Endothelial cell of umbilical vein (primary cell): Measurements from ENCODE around the gene APOBEC3C. TPM values are rescaled to one million over a fixed set of nuclear protein-coding genes. Genes with fewer than 3 reads are reported as not detected.

Source experiments
- BruUV-seq: library from RNA; stranded (reverse); fragments of 400-500 nt; replicated peaks from 2 replicates; lab custom pipeline; 2021; lab: Mats Ljungman, UMichigan
- CTCF ChIA-PET: fragments of 300-600, 350-600 bp; sonication (Branson Sonifier 250); formaldehyde crosslinking; loops from one replicate; lab custom pipeline; 2021; ENCODE audit warnings: antibody characterized with exemption, inconsistent platforms; lab: Charles Lee
- POLR2A ChIA-PET: fragments of 300-600, 350-600 bp; sonication (Branson Sonifier 250); formaldehyde crosslinking; loops from one replicate; lab custom pipeline; 2021; ENCODE audit warnings: antibody characterized with exemption, inconsistent platforms; lab: Charles Lee
- DNase-seq: peaks from one replicate; pipeline ENCODE4 v3.0.0-alpha.2; 2011; ENCODE audit warnings: low read depth, low spot score
- FAIRE-seq: peaks from 2 replicates; lab custom pipeline; 2011; peaks lifted over from hg19 to GRCh38; lab: Jason Lieb, UNC
- H2AFZ ChIP-seq: 2 replicates; pipeline ENCODE4 v1.6.0; 2012; ENCODE audit warnings: low read depth, low read length, control low read depth, inconsistent platforms
- H3K27ac ChIP-seq: 2 replicates; pipeline ENCODE4 v1.5.1; 2011; ENCODE audit warnings: low read depth, mild to moderate bottlenecking, control low read depth, low read length, moderate library complexity; ENCODE audit not compliant: insufficient read depth
- H3K27me3 ChIP-seq, 2 experiments: 2 replicates each; pipeline versions ENCODE4 v1.6.0 to v1.6.1; 2011; ENCODE audit warnings: low read length in 2 of 2, mixed read lengths in 1 of 2; ENCODE audit not compliant: control insufficient read depth in 2 of 2, insufficient read depth in 2 of 2
- H3K36me3 ChIP-seq, 2 experiments: 2 replicates in 1 of 2; 3 replicates in 1 of 2; pipeline ENCODE4 v1.5.1; 2011; ENCODE audit warnings: low read length in 2 of 2, mild to moderate bottlenecking in 1 of 2, moderate library complexity in 1 of 2; ENCODE audit not compliant: control insufficient read depth in 2 of 2, insufficient read depth in 2 of 2; ENCODE audit errors: extremely low read depth in 1 of 2
- H3K4me1 ChIP-seq: 3 replicates; pipeline ENCODE4 v1.5.1; 2011; ENCODE audit warnings: mild to moderate bottlenecking, low read length; ENCODE audit not compliant: control insufficient read depth, insufficient read depth; ENCODE audit errors: extremely low read depth
- H3K4me2 ChIP-seq: 2 replicates; pipeline ENCODE4 v1.6.1; 2011; ENCODE audit warnings: low read length, control low read depth, mixed read lengths; ENCODE audit not compliant: insufficient read depth
- H3K4me3 ChIP-seq, 3 experiments: fragments of 200-600 bp in 1 of 3; sonication (generic), shearing (Covaris generic) in 1 of 3; replicated peaks in 1 of 3; 2 replicates each; pipeline ENCODE4 v1.5.1; 2011 to 2016; ENCODE audit warnings: control low read depth in 3 of 3, low read length in 3 of 3, mild to moderate bottlenecking in 2 of 3, inconsistent platforms in 1 of 3, low read depth in 1 of 3, moderate library complexity in 1 of 3; ENCODE audit not compliant: insufficient read depth in 1 of 3
- H3K79me2 ChIP-seq: 2 replicates; pipeline ENCODE4 v1.6.0; 2012; ENCODE audit warnings: low read length, inconsistent platforms; ENCODE audit not compliant: control insufficient read depth, insufficient read depth
- H3K9ac ChIP-seq: replicated peaks from 2 replicates; pipeline ENCODE3; 2011; ENCODE audit warnings: low read length, control low read depth; ENCODE audit not compliant: insufficient read depth; ENCODE audit errors: extremely low read depth
- H3K9me1 ChIP-seq: replicated peaks from 3 replicates; pipeline ENCODE4 v1.6.0; 2011; ENCODE audit warnings: mild to moderate bottlenecking, low read length; ENCODE audit not compliant: control insufficient read depth, insufficient read depth; ENCODE audit errors: extremely low read depth
- H3K9me3 ChIP-seq: replicated peaks from 2 replicates; pipeline ENCODE4 v1.5.1; 2012; ENCODE audit warnings: low read length, inconsistent platforms; ENCODE audit not compliant: control insufficient read depth, insufficient read depth
- H4K20me1 ChIP-seq: replicated peaks from 2 replicates; pipeline ENCODE3; 2011; ENCODE audit warnings: mild to moderate bottlenecking, low read length; ENCODE audit not compliant: control insufficient read depth, insufficient read depth; ENCODE audit errors: extremely low read depth
- CTCF ChIP-seq, 2 donors: IDR thresholded peaks; 1 replicate in 1 of 2; 2 replicates in 1 of 2; pipeline ENCODE4 v1.5.1; 2011; ENCODE audit warnings: low read length in 2 of 2, mild to moderate bottlenecking in 2 of 2, moderate library complexity in 2 of 2, control low read depth in 1 of 2, inconsistent platforms in 1 of 2, low read depth in 1 of 2; ENCODE audit not compliant: insufficient read depth in 1 of 2; ENCODE audit errors: extremely low read depth in 1 of 2
- EZH2 ChIP-seq: IDR thresholded peaks from 2 replicates; pipeline ENCODE4 v1.6.1; 2012; ENCODE audit warnings: borderline replicate concordance, low read depth, mild to moderate bottlenecking, moderate library complexity, low read length, inconsistent platforms; ENCODE audit not compliant: severe bottlenecking
- FOS ChIP-seq: IDR thresholded peaks from 2 replicates; pipeline ENCODE4 v1.6.1; 2011; ENCODE audit warnings: mild to moderate bottlenecking, low read length, moderate library complexity, borderline replicate concordance; ENCODE audit not compliant: insufficient read depth
- GATA2 ChIP-seq: IDR thresholded peaks from 2 replicates; pipeline ENCODE4 v1.7.0; 2011; ENCODE audit warnings: low read depth, mild to moderate bottlenecking, moderate library complexity, mixed read lengths, low read length; ENCODE audit not compliant: insufficient read length, insufficient read depth
- JUN ChIP-seq: IDR thresholded peaks from 2 replicates; pipeline ENCODE4 v1.6.1; 2011; ENCODE audit warnings: borderline replicate concordance, low read depth; ENCODE audit not compliant: insufficient read length, insufficient read depth
- MAX ChIP-seq: IDR thresholded peaks from 2 replicates; pipeline ENCODE4 v1.6.1; 2011; ENCODE audit not compliant: insufficient read depth, insufficient read length
- MYC ChIP-seq: IDR thresholded peaks from one replicate; pipeline ENCODE4 v1.6.1; 2011; ENCODE audit warnings: mild to moderate bottlenecking, low read depth, low read length
- POLR2A ChIP-seq: IDR thresholded peaks from 2 replicates; pipeline ENCODE4 v1.6.1; 2012; ENCODE audit warnings: low read depth, mild to moderate bottlenecking, control low read depth, low read length
- POLR2AphosphoS5 ChIP-seq: IDR thresholded peaks from 2 replicates; pipeline ENCODE4 v1.6.1; 2012; ENCODE audit warnings: low read depth, mild to moderate bottlenecking, control low read depth, low read length, moderate library complexity; ENCODE audit not compliant: insufficient read depth
- dilution Hi-C: fragments of 300-500 bp; cut with MboI; formaldehyde crosslinking; loops from one replicate; pipeline ENCODE4 v1.15.0; 2019; ENCODE audit warnings: low sequenced_read_pairs; ENCODE audit not compliant: extremely low pct_ligation_motif_present
- intact Hi-C: fragments of 100-400 bp; cut with micrococcal nuclease; formaldehyde crosslinking; loops from one replicate; pipeline ENCODE4 v1.10.0; 2022
- polyA plus RNA-seq, 4 experiments: library from polyadenylated mRNA; depleted of rRNA in 3 of 4; stranded (reverse) in 3 of 4; unstranded in 1 of 4; fragments of >200 nt; gene quantifications; 2 replicates each; pipeline versions ENCODE4 v1.2.1 to v1.2.3, GENCODE V29; 2011 to 2012; ENCODE audit warnings: missing spikeins in 1 of 4
- total RNA-seq: library from RNA; stranded (reverse); gene quantifications from 2 replicates; pipeline ENCODE4 v1.2.3, GENCODE V29; 2021

Gene APOBEC3C
- total and polyA plus RNA-seq, 2 donors (not counting 3 experiments of a cell fraction or from before 2014, with no cell fraction given): 7.6 to 10.6 TPM

- dilution Hi-C loops: no loop called here
- no peak for DNase-seq
- no peak overlapping the region for H3K4me3 ChIP-seq
- H3K4me2 ChIP-seq: no peak overlapping the region
- intact Hi-C loops: loop anchor here (10.0 kb wide), 1 partner anchor 63 kb away; no protein-coding TSS in a partner anchor
- H3K27ac ChIP-seq: no peak overlapping the region
- H3K27me3 ChIP-seq: no peaks in the 10 kb centered on the region
- ChIA-PET CTCF (interaction anchor here (1.9 kb wide), 1 partner anchor 218 kb away, joined by 4 read pairs; no protein-coding TSS in a partner anchor), POLR2A (no interaction called here)
- H3K36me3 ChIP-seq: no peaks in the 10 kb centered on the region
- H3K79me2 ChIP-seq: no peaks in the 10 kb centered on the region
- H2AFZ ChIP-seq: no peak overlapping the region
- H3K9me3 ChIP-seq: no peaks in the 10 kb centered on the region
- no TSS peak for BruUV-seq
- H3K4me1 ChIP-seq: peaks cover 2% of the 10 kb centered on the region
- no peak overlapping the region for H3K9ac ChIP-seq
- no peak for TF ChIP-seq POLR2AphosphoS5
- TF ChIP-seq POLR2A: no peak
- TF ChIP-seq CTCF (IDR thresholded peaks at IDR 0.05; ENCODE audit: extremely low read depth in 1 of 2, insufficient read depth in 1 of 2, low read depth in 1 of 2, low read length in 2 of 2): no peak
- TF ChIP-seq EZH2: no peak
- no peak for TF ChIP-seq FOS
- TF ChIP-seq MAX: no peak
- no peak for TF ChIP-seq JUN
- TF ChIP-seq GATA2: no peak
- TF ChIP-seq MYC: no peak
- no peaks in the 10 kb centered on the region for H4K20me1 ChIP-seq
- no peak for FAIRE-seq
- H3K9me1 ChIP-seq: no peaks in the 10 kb centered on the region
Measured at GRCh38 chr22:38987171-38987895, 26.7 kb upstream of the APOBEC3C start.
